B cell (primary cell): ENCODE measurements around the gene ABHD14A.

ENCODE experiments used
- CTCF ChIP-seq: fragments of 200-600 bp; IDR thresholded peaks from one replicate; pipeline ENCODE4 v1.8.0; 2022; ENCODE audit warnings: antibody characterized with exemption, mild to moderate bottlenecking
- EZH2 ChIP-seq: IDR thresholded peaks from 2 replicates; pipeline ENCODE4 v1.6.1; 2012; ENCODE audit warnings: borderline replicate concordance, low read depth, mild to moderate bottlenecking, moderate library complexity, low read length; ENCODE audit not compliant: insufficient read depth, poor library complexity, severe bottlenecking

GRCh38 chr3:51971350-51971749 is 3.5 kb upstream of the ABHD14A start:
- no peak for TF ChIP-seq CTCF
- TF ChIP-seq EZH2: no peak
